Effector CD8-positive, alpha-beta T cell (primary cell): ENCODE measurements around the gene IL17C.
A peak's percentile ranks its signal among the peaks of the same experiment; 100 is the strongest.
"Not testable (repeated sequence)": the region's sequence is repeated elsewhere in the genome, so short reads cannot be mapped to it uniquely, and the experiment has no call there.

Experiments used
- DNase-seq: peaks from one replicate; lab custom pipeline; 2025; lab: John Stamatoyannopoulos, UW

IL17C gene

GRCh38 chr16:88658714-88659113 lies 20.3 kb downstream of the IL17C start:
- DNase-seq = no peak

GRCh38 chr16:88659160-88659559 lies 20.8 kb downstream of the IL17C start:
- DNase-seq = no peak

GRCh38 chr16:88661468-88661867 lies 23.1 kb downstream of the IL17C start:
- DNase-seq = no peak

- no peak for DNase-seq
Measured at GRCh38 chr16:88662222-88662842, 24.0 kb downstream of the IL17C start.

GRCh38 chr16:88662843-88663606 lies 24.7 kb downstream of the IL17C start, which contains the start of gene MVD:
MVD (minus strand) TSS chr16:88663091; CDS start chr16:88663080, 11 bp downstream.
- DNase-seq = peak; percentile 95

GRCh38 chr16:88665148-88665547 lies 26.8 kb downstream of the IL17C start:
- no peak for DNase-seq

GRCh38 chr16:88665570-88665969 lies 27.2 kb downstream of the IL17C start:
- DNase-seq = no peak

GRCh38 chr16:88667461-88667860 lies 29.1 kb downstream of the IL17C start:
- DNase-seq = no peak

- not testable (repeated sequence) for DNase-seq
Measured at GRCh38 chr16:88669493-88669892, 31.1 kb downstream of the IL17C start.

GRCh38 chr16:88669980-88670379 lies 31.6 kb downstream of the IL17C start:
- DNase-seq = no peak

GRCh38 chr16:88671806-88672205 lies 33.4 kb downstream of the IL17C start:
- DNase-seq = no peak

GRCh38 chr16:88672776-88673175 lies 34.4 kb downstream of the IL17C start:
- DNase-seq = no peak

GRCh38 chr16:88673716-88674379 lies 35.5 kb downstream of the IL17C start:
- no peak for DNase-seq

GRCh38 chr16:88676502-88677242 lies 38.3 kb downstream of the IL17C start:
- DNase-seq = no peak

- no peak for DNase-seq
Measured at GRCh38 chr16:88677721-88678120, 39.3 kb downstream of the IL17C start.

GRCh38 chr16:88678224-88678979 lies 40.0 kb downstream of the IL17C start:
- no peak for DNase-seq

- no peak for DNase-seq
Measured at GRCh38 chr16:88680554-88681083, 42.2 kb downstream of the IL17C start.

GRCh38 chr16:88681084-88681680 lies 42.8 kb downstream of the IL17C start:
- DNase-seq = peak; percentile 22

GRCh38 chr16:88681709-88682451 lies 43.5 kb downstream of the IL17C start:
- DNase-seq = peak; percentile 25

- no peak for DNase-seq
Measured at GRCh38 chr16:88684569-88685155, 46.3 kb downstream of the IL17C start.
